ENCODE results near the gene SPPL3. TPM values are rescaled to one million over a fixed set of nuclear protein-coding genes. Genes with fewer than 3 reads are reported as not detected.
"Not testable (repeated sequence)": the region's sequence is repeated elsewhere in the genome, so short reads cannot be mapped to it uniquely, and the experiment has no call there.

The SPPL3 gene
- total and polyA plus RNA-seq, 9 donors = 10.2 to 68.2 (median 54.0) TPM

- peaks cover 19% of the 10 kb centered on the region for H3K36me3 ChIP-seq (ENCODE audit: control insufficient read depth, insufficient read depth, low read length)
- not testable (repeated sequence) for DNase-seq; H3K27me3 ChIP-seq (ENCODE audit: control insufficient read depth, insufficient read depth, low read length); H3K4me3 ChIP-seq (ENCODE audit: low read length); H3K4me1 ChIP-seq (ENCODE audit: control insufficient read depth, insufficient read depth, low read length); H3K9me3 ChIP-seq (replicated peaks; ENCODE audit: control insufficient read depth, low read depth, low read length); H3K27ac ChIP-seq (ENCODE audit: low read length)
- 96% methylated on average over 21 of the region's 35 CpGs for WGBS (ENCODE audit: insufficient coverage)
Observed at GRCh38 chr12:120732198-120732597, 172.0 kb downstream of the SPPL3 start.

- Histone ChIP-seq H3K27me3 (ENCODE audit: control insufficient read depth, insufficient read depth, low read length) (no peaks in the 10 kb centered on the region), H3K4me1 (ENCODE audit: control insufficient read depth, insufficient read depth, low read length) (peaks cover 17% of the 10 kb centered on the region), H3K27ac (ENCODE audit: low read length) (no peak overlapping the region), H3K36me3 (ENCODE audit: control insufficient read depth, insufficient read depth, low read length) (peaks cover 29% of the 10 kb centered on the region), H3K9me3 (replicated peaks; ENCODE audit: control insufficient read depth, low read depth, low read length) (no peaks in the 10 kb centered on the region), H3K4me3 (ENCODE audit: low read length) (no peak overlapping the region)
- 91% methylated on average over 9 of the region's 9 CpGs for WGBS (ENCODE audit: insufficient coverage)
- DNase-seq = no peak
Observed at GRCh38 chr12:120726961-120727360, 177.2 kb downstream of the SPPL3 start.

- no peak for DNase-seq
- Histone ChIP-seq H3K27me3 (ENCODE audit: control insufficient read depth, insufficient read depth, low read length) (no peaks in the 10 kb centered on the region), H3K9me3 (replicated peaks; ENCODE audit: control insufficient read depth, low read depth, low read length) (no peaks in the 10 kb centered on the region), H3K27ac (ENCODE audit: low read length) (peak overlapping the region; percentile 77), H3K36me3 (ENCODE audit: control insufficient read depth, insufficient read depth, low read length) (peaks cover 34% of the 10 kb centered on the region), H3K4me3 (ENCODE audit: low read length) (peak overlapping the region; percentile 56), H3K4me1 (ENCODE audit: control insufficient read depth, insufficient read depth, low read length) (peaks cover 17% of the 10 kb centered on the region)
- 82% methylated on average over 9 of the region's 9 CpGs for WGBS (ENCODE audit: insufficient coverage)
Observed at GRCh38 chr12:120726510-120726793, 177.7 kb downstream of the SPPL3 start.

- peak; percentile 93 for DNase-seq
- H3K4me3 ChIP-seq (ENCODE audit: low read length) = peak within 1 kb of the TSS; percentile 56
- 4% methylated on average over 64 of the region's 66 CpGs for WGBS (ENCODE audit: insufficient coverage)
- peaks cover 17% of the 10 kb centered on the region for H3K4me1 ChIP-seq (ENCODE audit: control insufficient read depth, insufficient read depth, low read length)
- no peaks in the 10 kb centered on the region for H3K27me3 ChIP-seq (ENCODE audit: control insufficient read depth, insufficient read depth, low read length)
- peak within 1 kb of the TSS; percentile 77 for H3K27ac ChIP-seq (ENCODE audit: low read length)
- peaks cover 39% of the 10 kb centered on the region for H3K36me3 ChIP-seq (ENCODE audit: control insufficient read depth, insufficient read depth, low read length)
- no peaks in the 10 kb centered on the region for H3K9me3 ChIP-seq (replicated peaks; ENCODE audit: control insufficient read depth, low read depth, low read length)
Observed at GRCh38 chr12:120725659-120726509, 178.3 kb downstream of the SPPL3 start, which contains the start of gene ACADS. Gene ACADS (plus strand): TSS chr12:120725826. CDS start chr12:120725886, 60 bp downstream.

- Histone ChIP-seq H3K4me3 (ENCODE audit: low read length) (peak overlapping the region; percentile 56), H3K27ac (ENCODE audit: low read length) (peak overlapping the region; percentile 66), H3K36me3 (ENCODE audit: control insufficient read depth, insufficient read depth, low read length) (peaks cover 40% of the 10 kb centered on the region), H3K4me1 (ENCODE audit: control insufficient read depth, insufficient read depth, low read length) (peaks cover 17% of the 10 kb centered on the region), H3K9me3 (replicated peaks; ENCODE audit: control insufficient read depth, low read depth, low read length) (no peaks in the 10 kb centered on the region), H3K27me3 (ENCODE audit: control insufficient read depth, insufficient read depth, low read length) (no peaks in the 10 kb centered on the region)
- WGBS (ENCODE audit: insufficient coverage) = 26% methylated on average over 11 of the region's 14 CpGs
- no peak for DNase-seq
Observed at GRCh38 chr12:120725151-120725658, 179.0 kb downstream of the SPPL3 start.

- H3K4me3 ChIP-seq (ENCODE audit: low read length) = no peak overlapping the region
- no peaks in the 10 kb centered on the region for H3K27me3 ChIP-seq (ENCODE audit: control insufficient read depth, insufficient read depth, low read length)
- peaks cover 44% of the 10 kb centered on the region for H3K36me3 ChIP-seq (ENCODE audit: control insufficient read depth, insufficient read depth, low read length)
- H3K9me3 ChIP-seq (replicated peaks; ENCODE audit: control insufficient read depth, low read depth, low read length) = no peaks in the 10 kb centered on the region
- no peak for DNase-seq
- H3K4me1 ChIP-seq (ENCODE audit: control insufficient read depth, insufficient read depth, low read length) = peaks cover 17% of the 10 kb centered on the region
- 100% methylated on average over 2 of the region's 5 CpGs for WGBS (ENCODE audit: insufficient coverage)
- no peak overlapping the region for H3K27ac ChIP-seq (ENCODE audit: low read length)
Observed at GRCh38 chr12:120724720-120725119, 179.4 kb downstream of the SPPL3 start.

GRCh38 chr12:120722784-120723183 lies 181.4 kb downstream of the SPPL3 start:
- peaks cover 52% of the 10 kb centered on the region for H3K36me3 ChIP-seq (ENCODE audit: control insufficient read depth, insufficient read depth, low read length)
- H3K9me3 ChIP-seq (replicated peaks; ENCODE audit: control insufficient read depth, low read depth, low read length) = no peaks in the 10 kb centered on the region
- no peak for DNase-seq
- no peak overlapping the region for H3K27ac ChIP-seq (ENCODE audit: low read length)
- H3K4me3 ChIP-seq (ENCODE audit: low read length) = no peak overlapping the region
- H3K4me1 ChIP-seq (ENCODE audit: control insufficient read depth, insufficient read depth, low read length) = peaks cover 17% of the 10 kb centered on the region
- no peaks in the 10 kb centered on the region for H3K27me3 ChIP-seq (ENCODE audit: control insufficient read depth, insufficient read depth, low read length)
- WGBS (ENCODE audit: insufficient coverage) = no CpG with 5 or more reads among the region's 2 CpGs

GRCh38 chr12:120721866-120722265 lies 182.3 kb downstream of the SPPL3 start:
- H3K9me3 ChIP-seq (replicated peaks; ENCODE audit: control insufficient read depth, low read depth, low read length) = no peaks in the 10 kb centered on the region
- H3K4me1 ChIP-seq (ENCODE audit: control insufficient read depth, insufficient read depth, low read length) = peaks cover 17% of the 10 kb centered on the region
- H3K27ac ChIP-seq (ENCODE audit: low read length) = no peak overlapping the region
- H3K4me3 ChIP-seq (ENCODE audit: low read length) = no peak overlapping the region
- WGBS (ENCODE audit: insufficient coverage) = 93% methylated on average over 2 of the region's 3 CpGs
- H3K36me3 ChIP-seq (ENCODE audit: control insufficient read depth, insufficient read depth, low read length) = peaks cover 58% of the 10 kb centered on the region
- H3K27me3 ChIP-seq (ENCODE audit: control insufficient read depth, insufficient read depth, low read length) = no peaks in the 10 kb centered on the region
- no peak for DNase-seq

GRCh38 chr12:120720987-120721801 lies 183.0 kb downstream of the SPPL3 start:
- DNase-seq = no peak
- Histone ChIP-seq H3K27me3 (ENCODE audit: control insufficient read depth, insufficient read depth, low read length) (no peaks in the 10 kb centered on the region), H3K9me3 (replicated peaks; ENCODE audit: control insufficient read depth, low read depth, low read length) (no peaks in the 10 kb centered on the region), H3K4me1 (ENCODE audit: control insufficient read depth, insufficient read depth, low read length) (peaks cover 10% of the 10 kb centered on the region), H3K36me3 (ENCODE audit: control insufficient read depth, insufficient read depth, low read length) (peaks cover 65% of the 10 kb centered on the region), H3K27ac (ENCODE audit: low read length) (no peak overlapping the region), H3K4me3 (ENCODE audit: low read length) (no peak overlapping the region)
- 96% methylated on average over 7 of the region's 10 CpGs for WGBS (ENCODE audit: insufficient coverage)

Measured in muscle of leg (tissue), 11 donors.